ENCODE data around the gene GNAZ.

DNA sequence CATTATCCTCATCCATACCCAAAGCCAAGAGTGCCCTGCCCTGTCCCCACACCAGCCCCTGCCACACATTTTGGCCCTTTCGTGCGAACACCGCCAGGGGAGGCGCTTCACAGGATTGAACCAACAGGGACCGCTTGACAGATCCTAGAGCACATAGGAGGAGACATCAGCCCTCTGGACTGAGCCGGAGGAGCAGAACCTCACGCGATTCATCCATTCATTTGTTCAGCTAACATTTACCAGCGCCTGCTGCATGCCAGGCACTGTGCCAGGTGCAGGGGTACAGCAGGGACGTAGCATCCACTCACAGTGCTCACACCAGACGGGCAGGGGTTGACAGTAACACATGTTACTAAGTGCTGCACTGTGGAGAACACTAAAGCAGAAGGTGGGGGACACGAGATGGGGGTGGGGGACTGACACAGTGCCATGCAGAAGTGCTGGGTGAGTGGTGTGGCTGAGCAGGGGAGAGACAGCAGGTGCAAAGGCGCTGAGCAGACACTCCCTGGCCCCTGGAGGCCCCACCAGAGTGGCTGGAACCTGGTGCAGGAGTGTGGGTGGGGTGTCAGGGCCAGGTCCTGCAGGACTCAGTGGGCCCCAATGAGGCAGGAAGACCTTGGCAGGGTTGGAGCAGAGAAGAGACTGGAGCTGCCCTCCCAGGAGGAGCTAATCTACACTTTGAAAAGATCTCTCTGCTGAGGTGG is 3.4 kb downstream of the GNAZ start:
- TF ChIP-seq, protein P1, sequence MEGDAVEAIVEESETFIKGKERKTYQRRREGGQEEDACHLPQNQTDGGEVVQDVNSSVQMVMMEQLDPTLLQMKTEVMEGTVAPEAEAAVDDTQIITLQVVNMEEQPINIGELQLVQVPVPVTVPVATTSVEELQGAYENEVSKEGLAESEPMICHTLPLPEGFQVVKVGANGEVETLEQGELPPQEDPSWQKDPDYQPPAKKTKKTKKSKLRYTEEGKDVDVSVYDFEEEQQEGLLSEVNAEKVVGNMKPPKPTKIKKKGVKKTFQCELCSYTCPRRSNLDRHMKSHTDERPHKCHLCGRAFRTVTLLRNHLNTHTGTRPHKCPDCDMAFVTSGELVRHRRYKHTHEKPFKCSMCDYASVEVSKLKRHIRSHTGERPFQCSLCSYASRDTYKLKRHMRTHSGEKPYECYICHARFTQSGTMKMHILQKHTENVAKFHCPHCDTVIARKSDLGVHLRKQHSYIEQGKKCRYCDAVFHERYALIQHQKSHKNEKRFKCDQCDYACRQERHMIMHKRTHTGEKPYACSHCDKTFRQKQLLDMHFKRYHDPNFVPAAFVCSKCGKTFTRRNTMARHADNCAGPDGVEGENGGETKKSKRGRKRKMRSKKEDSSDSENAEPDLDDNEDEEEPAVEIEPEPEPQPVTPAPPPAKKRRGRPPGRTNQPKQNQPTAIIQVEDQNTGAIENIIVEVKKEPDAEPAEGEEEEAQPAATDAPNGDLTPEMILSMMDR (IDR thresholded peaks at IDR 0.05; ENCODE audit: low read depth, low read length, poor library complexity, severe bottlenecking), result no peak
- no peak for TF ChIP-seq EZH2phosphoT487 (IDR thresholded peaks at IDR 0.05; ENCODE audit: borderline replicate concordance, low read length)
